Fibroblast of the aortic adventitia (primary cell): Measurements from ENCODE around the gene RBMS3. TPM values are rescaled to one million over a fixed set of nuclear protein-coding genes. Genes with fewer than 3 reads are reported as not detected.

Source experiments
- DNase-seq: peaks from one replicate; pipeline ENCODE4 v3.0.0-alpha.2; 2010; ENCODE audit warnings: low read depth
- H3K4me3 ChIP-seq: 2 replicates; pipeline ENCODE4 v1.5.1; 2011; ENCODE audit warnings: low read depth, mild to moderate bottlenecking, control low read depth, low read length, moderate library complexity
- CTCF ChIP-seq: IDR thresholded peaks from 2 replicates; pipeline ENCODE4 v1.5.1; 2011; ENCODE audit warnings: mild to moderate bottlenecking, low read length, control low read depth, inconsistent platforms; ENCODE audit not compliant: insufficient read depth
- total RNA-seq: library from RNA; depleted of rRNA; stranded (reverse); fragments of >200 nt; gene quantifications from 2 replicates; pipeline ENCODE4 v1.2.3, GENCODE V29; 2012; ENCODE audit warnings: low replicate concordance

Gene RBMS3
- total RNA-seq, 1 donor, result 84.1 TPM

GRCh38 chr3:29291260-29291981 is 10.6 kb downstream of the RBMS3 start:
- no peak overlapping the region for H3K4me3 ChIP-seq
- no peak for TF ChIP-seq CTCF
- peak; percentile 44 for DNase-seq

GRCh38 chr3:29291982-29292363 is 11.1 kb downstream of the RBMS3 start:
- no peak overlapping the region for H3K4me3 ChIP-seq
- no peak for DNase-seq
- TF ChIP-seq CTCF, result no peak

GRCh38 chr3:29293421-29293820 is 12.6 kb downstream of the RBMS3 start:
- peak; percentile 65 for DNase-seq
- H3K4me3 ChIP-seq, result no peak overlapping the region
- TF ChIP-seq CTCF, result no peak

GRCh38 chr3:29297998-29298397 is 17.1 kb downstream of the RBMS3 start:
- DNase-seq, result no peak
- TF ChIP-seq CTCF, result no peak
- H3K4me3 ChIP-seq, result no peak overlapping the region

- TF ChIP-seq CTCF, result no peak
- DNase-seq, result no peak
- H3K4me3 ChIP-seq, result no peak overlapping the region
Observed at GRCh38 chr3:29301332-29302019, 20.6 kb downstream of the RBMS3 start.

GRCh38 chr3:29302619-29303018 is 21.7 kb downstream of the RBMS3 start:
- no peak for DNase-seq
- no peak for TF ChIP-seq CTCF
- no peak overlapping the region for H3K4me3 ChIP-seq

GRCh38 chr3:29307295-29307694 is 26.4 kb downstream of the RBMS3 start:
- H3K4me3 ChIP-seq, result no peak overlapping the region
- no peak for DNase-seq
- TF ChIP-seq CTCF, result no peak
